Neural crest cell (in vitro differentiated cells): ENCODE measurements around the gene MTCL1. TPM values are rescaled to one million over a fixed set of nuclear protein-coding genes. Genes with fewer than 3 reads are reported as not detected.

ENCODE experiments used
- DNase-seq: peaks from one replicate; pipeline ENCODE4 v3.0.0; 2021; ENCODE audit warnings: low read depth, mixed read lengths, low spot score
- H3K27ac Mint-ChIP-seq: one replicate; pipeline ENCODE4 v1.8.0; 2021; ENCODE audit warnings: mild to moderate bottlenecking, mixed read lengths; ENCODE audit not compliant: unreplicated experiment
- H3K27me3 Mint-ChIP-seq: 2 replicates; pipeline ENCODE4 v1.8.0; 2021; ENCODE audit warnings: low read depth, mild to moderate bottlenecking, mixed read lengths
- H3K36me3 Mint-ChIP-seq: 2 replicates; pipeline ENCODE4 v1.8.0; 2021; ENCODE audit warnings: low read depth, mild to moderate bottlenecking, mixed read lengths
- H3K4me1 Mint-ChIP-seq: 2 replicates; pipeline ENCODE4 v1.8.0; 2021; ENCODE audit warnings: mixed read lengths
- H3K4me3 Mint-ChIP-seq: one replicate; pipeline ENCODE4 v1.8.0; 2021; ENCODE audit warnings: mild to moderate bottlenecking, mixed read lengths
- H3K9me3 Mint-ChIP-seq: 2 replicates; pipeline ENCODE4 v1.8.0; 2021; ENCODE audit warnings: mixed read lengths
- total RNA-seq: library from RNA; stranded (reverse); gene quantifications from 2 replicates; pipeline ENCODE4 v1.2.1, GENCODE V29; 2021
- TF ChIP-seq, protein P1 (sequence below): fragments of 200-600 bp; sonication (generic); conservative IDR thresholded peaks from 2 replicates; pipeline ENCODE4 v1.5.0; 2021; ENCODE audit warnings: antibody characterized with exemption, mild to moderate bottlenecking

MTCL1 gene
- total RNA-seq, 1 donor from 2014 or later: 17.8 TPM

DNA sequence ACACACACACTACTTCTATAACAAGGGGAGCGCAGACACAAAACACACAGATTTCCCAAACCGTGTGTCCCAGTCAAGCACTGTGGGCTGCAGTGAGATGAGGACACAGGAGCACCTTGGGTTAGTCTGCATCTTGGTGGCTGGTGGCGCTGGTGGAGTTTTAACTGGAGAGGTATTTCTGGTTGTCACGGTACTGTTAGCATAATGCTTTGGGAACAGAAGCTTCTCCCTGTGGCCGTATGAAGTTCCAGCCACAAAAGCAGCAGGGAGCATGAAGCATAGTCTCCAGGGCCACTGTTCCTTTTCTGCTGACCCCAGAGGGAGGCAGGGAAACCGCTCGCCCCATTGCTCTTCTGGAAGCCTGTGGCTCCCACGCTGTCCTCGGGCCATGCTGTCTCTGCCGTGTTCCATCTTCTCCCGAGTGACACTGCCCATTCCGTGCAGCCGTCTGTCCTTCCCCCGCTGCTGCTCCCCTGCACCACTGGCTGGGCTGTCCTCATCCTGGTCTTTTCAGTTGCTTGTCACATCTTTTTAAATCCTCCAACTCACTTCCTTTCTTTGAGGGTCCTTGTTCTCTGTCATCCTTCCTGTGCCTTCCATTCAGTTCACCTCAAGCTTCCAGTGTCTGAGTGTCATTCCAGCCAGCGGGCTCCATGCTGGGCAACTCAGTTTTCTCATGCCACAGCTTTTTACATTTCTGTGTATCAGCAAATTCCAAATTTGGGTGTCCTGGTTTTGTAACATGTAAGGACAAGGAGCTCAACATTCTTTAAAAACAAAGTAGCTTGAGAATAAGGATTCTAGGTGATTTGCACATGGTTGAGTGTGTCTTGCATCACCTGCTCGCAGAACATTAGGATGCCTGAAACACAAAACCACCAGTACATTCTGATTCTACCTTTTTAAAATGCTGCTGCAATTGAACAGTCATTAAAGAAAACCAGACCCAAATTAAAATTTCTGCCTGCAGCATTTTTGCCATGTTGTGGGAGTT is 125.0 kb downstream of the MTCL1 start:
- peaks cover 5% of the 10 kb centered on the region for H3K9me3 Mint-ChIP-seq
- H3K4me1 Mint-ChIP-seq: peaks cover 14% of the 10 kb centered on the region
- no peak overlapping the region for H3K4me3 Mint-ChIP-seq
- TF ChIP-seq, protein P1, sequence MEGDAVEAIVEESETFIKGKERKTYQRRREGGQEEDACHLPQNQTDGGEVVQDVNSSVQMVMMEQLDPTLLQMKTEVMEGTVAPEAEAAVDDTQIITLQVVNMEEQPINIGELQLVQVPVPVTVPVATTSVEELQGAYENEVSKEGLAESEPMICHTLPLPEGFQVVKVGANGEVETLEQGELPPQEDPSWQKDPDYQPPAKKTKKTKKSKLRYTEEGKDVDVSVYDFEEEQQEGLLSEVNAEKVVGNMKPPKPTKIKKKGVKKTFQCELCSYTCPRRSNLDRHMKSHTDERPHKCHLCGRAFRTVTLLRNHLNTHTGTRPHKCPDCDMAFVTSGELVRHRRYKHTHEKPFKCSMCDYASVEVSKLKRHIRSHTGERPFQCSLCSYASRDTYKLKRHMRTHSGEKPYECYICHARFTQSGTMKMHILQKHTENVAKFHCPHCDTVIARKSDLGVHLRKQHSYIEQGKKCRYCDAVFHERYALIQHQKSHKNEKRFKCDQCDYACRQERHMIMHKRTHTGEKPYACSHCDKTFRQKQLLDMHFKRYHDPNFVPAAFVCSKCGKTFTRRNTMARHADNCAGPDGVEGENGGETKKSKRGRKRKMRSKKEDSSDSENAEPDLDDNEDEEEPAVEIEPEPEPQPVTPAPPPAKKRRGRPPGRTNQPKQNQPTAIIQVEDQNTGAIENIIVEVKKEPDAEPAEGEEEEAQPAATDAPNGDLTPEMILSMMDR: no peak
- no peaks in the 10 kb centered on the region for H3K27me3 Mint-ChIP-seq
- DNase-seq: no peak
- peaks cover 5% of the 10 kb centered on the region for H3K36me3 Mint-ChIP-seq
- H3K27ac Mint-ChIP-seq: no peak overlapping the region

DNA sequence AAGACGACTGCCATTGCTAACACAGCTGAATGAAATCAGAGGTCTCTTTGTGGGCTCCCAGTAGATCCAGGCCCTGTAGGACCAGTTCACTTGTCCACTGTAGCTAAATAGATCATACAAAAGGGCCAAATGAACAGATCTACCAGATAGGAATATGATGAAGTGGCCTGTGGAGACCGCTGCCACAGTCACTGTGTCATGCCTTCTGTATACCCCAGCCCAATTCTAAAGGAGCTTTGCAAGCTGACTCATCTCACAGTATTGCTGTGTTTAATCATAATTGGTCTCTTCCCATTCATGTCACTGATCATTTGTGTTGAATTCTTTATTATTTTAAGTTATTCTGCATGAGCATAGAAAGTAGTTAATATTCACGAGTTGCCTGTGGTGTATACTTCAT is 125.8 kb downstream of the MTCL1 start:
- Mint-ChIP-seq H3K4me1 (peaks cover 14% of the 10 kb centered on the region), H3K9me3 (peaks cover 5% of the 10 kb centered on the region), H3K4me3 (no peak overlapping the region), H3K27ac (no peak overlapping the region), H3K36me3 (peaks cover 5% of the 10 kb centered on the region), H3K27me3 (no peaks in the 10 kb centered on the region)
- DNase-seq: no peak
- TF ChIP-seq, protein P1: no peak

DNA sequence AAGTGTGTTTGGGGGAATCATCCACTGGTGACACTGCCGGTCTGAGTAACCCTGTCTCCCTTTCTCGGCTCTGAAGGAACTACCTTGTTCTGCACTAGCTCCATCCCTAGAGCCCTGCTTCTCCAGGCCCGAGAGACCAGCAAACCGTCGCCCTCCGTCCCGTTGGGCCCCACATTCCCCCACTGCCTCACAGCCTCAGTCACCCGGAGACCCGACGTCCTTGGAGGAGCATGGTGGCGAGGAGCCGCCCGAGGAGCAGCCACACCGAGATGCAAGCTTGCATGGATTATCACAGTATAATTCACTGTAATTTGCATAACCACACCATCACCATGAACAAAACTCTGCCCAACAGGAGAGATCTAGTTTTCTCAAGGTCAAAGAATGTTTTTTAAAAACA is 126.2 kb downstream of the MTCL1 start:
- Mint-ChIP-seq H3K4me3 (no peak overlapping the region), H3K4me1 (peaks cover 14% of the 10 kb centered on the region), H3K27ac (no peak overlapping the region), H3K9me3 (peaks cover 7% of the 10 kb centered on the region), H3K27me3 (no peaks in the 10 kb centered on the region), H3K36me3 (peaks cover 3% of the 10 kb centered on the region)
- TF ChIP-seq, protein P1: no peak
- DNase-seq: no peak

DNA sequence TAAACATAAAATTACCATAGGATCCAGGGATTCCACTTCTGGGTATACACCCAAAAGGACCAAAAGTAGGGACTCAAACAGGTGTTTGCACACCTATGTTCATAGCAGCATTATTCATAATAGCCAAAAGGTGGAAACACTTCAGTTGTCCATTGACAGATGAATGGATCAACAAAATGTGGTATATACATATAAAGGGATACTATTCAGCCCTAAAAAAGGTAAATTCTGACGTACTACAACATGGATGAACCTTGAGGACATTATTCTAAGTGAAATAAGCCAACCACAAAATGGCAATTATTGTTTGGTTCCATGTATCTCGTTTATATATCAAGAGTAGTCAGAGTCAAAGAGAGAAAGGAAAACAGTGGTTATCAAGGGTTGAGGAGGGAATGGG is 128.1 kb downstream of the MTCL1 start:
- H3K9me3 Mint-ChIP-seq: peaks cover 15% of the 10 kb centered on the region
- H3K27me3 Mint-ChIP-seq: no peaks in the 10 kb centered on the region
- no peak for DNase-seq
- peaks cover 8% of the 10 kb centered on the region for H3K36me3 Mint-ChIP-seq
- TF ChIP-seq, protein P1: no peak
- H3K4me1 Mint-ChIP-seq: peaks cover 8% of the 10 kb centered on the region
- H3K4me3 Mint-ChIP-seq: no peak overlapping the region
- H3K27ac Mint-ChIP-seq: no peak overlapping the region

DNA sequence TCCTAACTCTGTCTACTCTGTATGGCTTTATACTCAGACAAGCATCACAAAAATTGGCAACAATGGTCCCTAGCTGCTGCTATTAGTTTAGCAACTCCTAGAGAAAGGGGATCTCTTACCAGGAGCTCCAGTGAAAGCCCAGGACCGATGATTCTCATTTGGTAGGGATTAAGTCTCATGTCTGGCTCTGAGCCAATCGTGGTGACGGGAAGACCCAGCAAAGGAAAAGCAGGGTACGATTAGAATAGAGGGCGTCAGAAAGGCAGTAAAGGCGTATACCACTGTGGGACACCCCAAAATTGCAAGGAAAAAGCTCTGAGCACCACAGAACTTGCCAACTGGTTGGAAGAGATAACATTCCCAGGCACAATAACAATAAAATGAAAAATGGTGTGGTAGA is 129.5 kb downstream of the MTCL1 start:
- no peak overlapping the region for H3K27ac Mint-ChIP-seq
- H3K4me3 Mint-ChIP-seq: no peak overlapping the region
- H3K4me1 Mint-ChIP-seq: peaks cover 5% of the 10 kb centered on the region
- peaks cover 8% of the 10 kb centered on the region for H3K36me3 Mint-ChIP-seq
- TF ChIP-seq, protein P1: no peak
- peaks cover 15% of the 10 kb centered on the region for H3K9me3 Mint-ChIP-seq
- no peaks in the 10 kb centered on the region for H3K27me3 Mint-ChIP-seq
- DNase-seq: no peak
